Activated naive CD4-positive, alpha-beta T cell treated with anti-CD3 and anti-CD28 coated beads, Interleukin-2, amount 50 U/mL, for 16 hours (primary cell): ENCODE measurements around the gene YWHAG.
"Not testable (repeated sequence)": the region's sequence is repeated elsewhere in the genome, so short reads cannot be mapped to it uniquely, and the experiment has no call there.

Source experiments
- DNase-seq: peaks from one replicate; pipeline ENCODE4 v3.0.0-alpha.2; 2020

Gene YWHAG

GRCh38 chr7:76292911-76293310, 65.9 kb downstream of the YWHAG start:
- not testable (repeated sequence) for DNase-seq

GRCh38 chr7:76292213-76292573, 66.6 kb downstream of the YWHAG start:
- DNase-seq, result no peak

GRCh38 chr7:76291351-76292212, 67.2 kb downstream of the YWHAG start:
- DNase-seq, result peak; percentile 82

GRCh38 chr7:76290847-76291350, 67.9 kb downstream of the YWHAG start:
- not testable (repeated sequence) for DNase-seq

GRCh38 chr7:76286842-76287403, 71.9 kb downstream of the YWHAG start:
- DNase-seq, result no peak

- no peak for DNase-seq
These were observed 73.0 kb downstream of the YWHAG start for GRCh38 chr7:76285604-76286374.

- DNase-seq, result no peak
These were observed 75.3 kb downstream of the YWHAG start for GRCh38 chr7:76283254-76284159.

- no peak for DNase-seq
These were observed 76.2 kb downstream of the YWHAG start for GRCh38 chr7:76282344-76283253.

- no peak for DNase-seq
These were observed 77.0 kb downstream of the YWHAG start for GRCh38 chr7:76281706-76282343.

GRCh38 chr7:76281006-76281705, 77.6 kb downstream of the YWHAG start:
- DNase-seq, result no peak

- no peak for DNase-seq
These were observed 78.4 kb downstream of the YWHAG start for GRCh38 chr7:76280408-76280807.

- DNase-seq, result no peak
These were observed 80.3 kb downstream of the YWHAG start for GRCh38 chr7:76278540-76278939.
